Mesodermal cell (in vitro differentiated cells): ENCODE measurements around the gene BMP6.
"Not testable (repeated sequence)": the region's sequence is repeated elsewhere in the genome, so short reads cannot be mapped to it uniquely, and the experiment has no call there.

Experiments used
- H3K27ac ChIP-seq: 2 replicates; pipeline ENCODE4 v1.7.0; 2013; ENCODE audit warnings: mild to moderate bottlenecking, low read depth, low read length, moderate library complexity; ENCODE audit not compliant: severe bottlenecking
- H3K36me3 ChIP-seq: 2 replicates; pipeline ENCODE4 v1.7.1; 2013; ENCODE audit warnings: mild to moderate bottlenecking, low read length, moderate library complexity; ENCODE audit not compliant: control insufficient read depth, insufficient read depth
- H3K4me1 ChIP-seq: one replicate; pipeline ENCODE4 v1.7.1; 2013; ENCODE audit warnings: mild to moderate bottlenecking, low read length; ENCODE audit not compliant: insufficient read depth, control insufficient read depth, poor library complexity, severe bottlenecking
- H3K4me3 ChIP-seq: 2 replicates; pipeline ENCODE4 v1.7.0; 2013; ENCODE audit warnings: low read length, control low read depth, mild to moderate bottlenecking; ENCODE audit not compliant: insufficient read depth, poor library complexity, severe bottlenecking; ENCODE audit errors: extremely low read depth
- H3K9me3 ChIP-seq: 2 replicates; pipeline ENCODE4 v1.7.1; 2013; ENCODE audit warnings: mild to moderate bottlenecking, low read length, moderate library complexity; ENCODE audit not compliant: control insufficient read depth
- WGBS, 2 experiments: methylation state at CpG; one replicate each; pipeline ENCODE4 v1.1.5; 2013; ENCODE audit warnings: missing lambda C conversion rate in 2 of 2; ENCODE audit not compliant: insufficient coverage in 2 of 2; 5-methylcytosine and 5-hydroxymethylcytosine counted together

BMP6 gene

DNA sequence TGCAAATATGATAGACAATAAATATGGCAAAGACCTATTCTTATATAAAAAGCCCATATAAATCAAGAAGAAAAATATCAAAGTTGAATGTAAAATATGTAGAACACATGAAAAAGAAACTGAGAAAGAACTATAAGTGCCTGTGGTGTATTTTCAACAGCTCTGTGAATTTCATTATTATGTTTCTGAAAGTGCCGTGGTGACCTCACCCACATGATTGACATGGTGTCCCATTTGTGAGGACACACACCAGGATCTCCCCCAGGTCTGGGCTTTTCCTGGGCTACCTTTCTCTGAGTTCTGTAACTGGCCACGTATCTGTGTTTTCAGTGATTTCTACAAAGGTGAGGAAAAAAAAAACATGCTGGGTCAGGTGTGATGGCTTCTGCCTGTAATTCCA, 86.7 kb downstream of the BMP6 start:
- H3K9me3 ChIP-seq, result no peaks in the 10 kb centered on the region
- H3K4me1 ChIP-seq, result no peaks in the 10 kb centered on the region
- no peaks in the 10 kb centered on the region for H3K36me3 ChIP-seq
- H3K27ac ChIP-seq, result no peak overlapping the region
- no peak overlapping the region for H3K4me3 ChIP-seq
- 100% methylated on average over 1 of the region's 2 CpGs for WGBS, 2 experiments

DNA sequence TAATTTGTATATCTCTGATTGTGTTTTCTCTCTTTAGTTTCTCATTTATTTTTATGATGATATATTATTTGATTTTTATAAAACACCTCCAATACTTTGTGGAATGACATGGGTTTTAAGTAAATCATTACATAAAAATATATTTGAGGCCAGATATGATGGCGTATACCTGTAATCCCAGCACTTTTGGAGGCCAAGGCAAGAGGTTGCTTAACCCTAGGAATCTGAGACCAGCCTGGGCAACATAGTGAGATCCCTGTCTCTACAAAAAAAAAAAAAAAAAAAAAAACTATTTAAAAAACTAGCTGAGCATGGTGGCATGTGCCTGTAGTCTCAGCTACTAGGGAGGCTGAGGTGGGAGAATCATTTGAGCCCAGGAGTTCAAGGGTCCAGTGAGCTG, 87.3 kb downstream of the BMP6 start:
- no peak overlapping the region for H3K4me3 ChIP-seq
- H3K9me3 ChIP-seq, result no peaks in the 10 kb centered on the region
- H3K27ac ChIP-seq, result no peak overlapping the region
- no peaks in the 10 kb centered on the region for H3K36me3 ChIP-seq
- no peaks in the 10 kb centered on the region for H3K4me1 ChIP-seq
- no CpG with 5 or more reads among the region's 1 CpG for WGBS, 2 experiments

DNA sequence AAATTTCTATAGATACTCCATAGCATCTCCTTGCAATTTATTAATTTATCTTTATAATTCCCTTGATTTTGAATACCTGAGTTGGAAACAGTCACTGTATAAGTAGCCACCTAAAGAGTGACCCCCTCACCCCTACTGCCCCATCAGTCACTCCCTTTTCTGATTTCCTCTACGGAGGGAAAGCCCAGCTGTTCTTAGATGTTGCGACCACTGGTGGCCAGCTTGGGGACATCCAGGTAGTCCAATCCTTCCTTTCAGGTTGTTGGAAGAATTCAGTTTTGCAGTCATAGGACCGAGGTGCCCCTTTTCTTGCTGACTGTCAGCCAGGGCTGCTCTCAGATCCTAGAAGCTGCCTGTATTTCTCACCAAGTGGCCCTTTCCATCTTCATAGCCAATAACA, 87.8 kb downstream of the BMP6 start:
- no peaks in the 10 kb centered on the region for H3K4me1 ChIP-seq
- no peaks in the 10 kb centered on the region for H3K9me3 ChIP-seq
- H3K36me3 ChIP-seq, result no peaks in the 10 kb centered on the region
- 55 to 67% methylated on average over 2 of the region's 3 CpGs for WGBS, 2 experiments
- H3K4me3 ChIP-seq, result no peak overlapping the region
- no peak overlapping the region for H3K27ac ChIP-seq

DNA sequence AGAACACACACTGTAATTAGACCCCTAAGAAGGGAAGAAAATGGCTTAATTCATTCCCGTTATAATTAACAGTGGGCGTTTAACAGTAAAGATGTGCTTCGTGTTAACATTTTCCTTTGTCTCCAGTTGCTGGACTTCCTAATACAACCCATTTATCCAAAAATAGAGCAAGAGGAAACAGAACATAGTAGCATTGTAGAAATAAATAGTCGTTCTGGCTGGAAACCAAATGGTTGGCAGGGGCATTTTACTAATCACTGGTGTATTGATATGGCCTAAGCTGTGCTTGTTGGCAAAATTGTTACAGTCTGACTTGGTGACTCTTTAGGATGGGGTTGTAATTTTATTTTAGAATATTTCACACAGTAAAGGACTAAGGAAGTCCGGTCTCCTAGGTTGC, 89.8 kb downstream of the BMP6 start:
- no peak overlapping the region for H3K4me3 ChIP-seq
- H3K36me3 ChIP-seq, result no peaks in the 10 kb centered on the region
- no peaks in the 10 kb centered on the region for H3K9me3 ChIP-seq
- no peak overlapping the region for H3K27ac ChIP-seq
- no peaks in the 10 kb centered on the region for H3K4me1 ChIP-seq
- 96% methylated on average over 5 of the region's 5 CpGs; no CpG with 5 or more reads in 1 of the 2 experiments for WGBS, 2 experiments

DNA sequence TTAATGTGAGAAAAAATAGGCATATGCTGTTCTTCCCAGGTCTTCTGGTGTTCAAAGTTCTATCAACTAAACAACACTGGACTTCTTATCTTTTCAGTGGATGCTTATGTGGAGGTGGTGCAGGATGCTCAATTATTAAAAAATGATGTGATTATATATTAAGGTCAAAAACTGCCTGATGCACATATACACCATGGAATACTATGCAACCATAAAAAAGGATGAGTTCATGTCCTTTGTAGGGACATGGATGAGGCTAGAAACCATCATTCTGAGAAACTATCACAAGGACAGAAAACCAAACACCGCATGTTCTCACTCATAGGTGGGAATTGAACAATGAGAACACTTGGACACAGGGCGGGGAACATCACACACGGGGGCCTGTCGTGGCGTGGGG, 91.3 kb downstream of the BMP6 start:
- H3K4me1 ChIP-seq, H3K9me3 ChIP-seq, H3K36me3 ChIP-seq, H3K4me3 ChIP-seq, H3K27ac ChIP-seq: not testable (repeated sequence)
- no CpG with 5 or more reads among the region's 5 CpGs for WGBS, 2 experiments

DNA sequence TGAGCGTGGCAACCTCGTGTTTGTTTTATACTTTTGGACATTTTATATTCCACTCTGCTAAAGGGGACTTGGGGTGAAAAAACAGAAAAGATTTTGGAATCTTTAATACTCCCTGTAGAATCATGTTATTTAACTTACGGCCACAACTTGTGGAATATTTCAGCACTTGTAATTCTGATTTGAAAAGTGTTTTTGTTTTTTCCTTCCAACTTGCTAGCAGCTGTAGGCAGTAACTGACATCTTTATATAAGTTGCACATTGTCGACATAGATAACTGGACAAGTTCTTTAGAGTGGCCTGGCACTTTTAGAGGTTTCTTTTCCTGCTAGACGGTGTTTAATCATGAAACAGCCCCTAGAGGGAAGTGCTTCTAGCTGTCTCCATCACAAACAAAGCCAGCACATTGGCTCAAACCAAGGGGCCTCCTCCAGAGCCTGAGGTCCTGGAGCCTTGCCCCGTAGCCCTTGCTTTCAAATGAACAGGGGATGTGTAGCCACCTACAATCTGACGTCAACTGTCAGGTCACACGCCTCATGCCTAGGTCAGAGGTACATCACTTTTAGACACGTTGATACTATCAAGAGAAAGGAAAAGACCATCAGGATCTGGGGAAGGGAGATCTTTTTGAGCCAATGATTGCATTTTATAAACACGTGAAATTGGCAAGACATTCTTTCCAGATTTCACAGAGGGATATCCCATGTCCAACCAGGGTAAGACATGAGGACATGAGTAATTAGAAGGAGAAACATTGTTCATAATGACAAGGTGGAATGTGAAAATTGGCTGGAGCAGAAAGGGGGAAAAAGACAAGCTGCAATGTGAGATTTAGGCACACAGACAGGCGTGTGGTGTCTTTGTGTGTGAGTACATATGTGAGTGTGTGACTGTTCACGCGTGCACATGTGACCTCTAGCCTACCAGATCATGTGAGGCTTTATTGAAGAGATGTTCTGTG, 92.6 kb downstream of the BMP6 start:
- 91% methylated on average over 8 of the region's 13 CpGs for WGBS, 2 experiments
- Histone ChIP-seq H3K4me1 (no peaks in the 10 kb centered on the region), H3K36me3 (no peaks in the 10 kb centered on the region), H3K4me3 (no peak overlapping the region), H3K27ac (no peak overlapping the region), H3K9me3 (no peaks in the 10 kb centered on the region)

DNA sequence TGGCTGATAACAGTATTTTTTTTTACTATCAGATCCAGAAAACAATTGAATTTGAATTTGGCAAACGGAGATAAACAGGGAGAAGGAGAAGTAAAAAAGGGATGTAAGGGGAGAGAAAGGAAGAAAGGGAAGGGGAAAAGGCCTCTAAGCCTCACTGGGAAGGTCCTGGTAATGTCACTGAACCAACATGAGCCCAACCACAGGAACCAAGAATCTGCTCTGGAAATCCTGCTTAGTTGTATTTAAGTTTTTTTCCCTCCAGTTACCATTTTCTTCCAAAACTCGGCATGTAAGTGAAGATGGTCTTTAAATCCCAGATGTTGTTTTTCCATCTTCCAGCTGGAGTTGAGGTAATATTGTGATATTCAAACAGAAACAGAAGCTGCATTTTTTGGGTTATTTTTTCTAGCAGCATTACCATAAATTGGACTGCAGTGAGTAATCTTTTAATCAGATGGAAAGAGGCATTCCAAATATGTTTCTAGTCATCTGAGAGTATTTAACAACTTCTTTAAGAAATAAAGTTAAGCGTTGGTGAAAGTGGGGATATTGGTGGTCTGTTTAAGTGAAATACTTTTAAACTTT, 93.6 kb downstream of the BMP6 start:
- Histone ChIP-seq H3K4me3 (no peak overlapping the region), H3K27ac (no peak overlapping the region), H3K36me3 (no peaks in the 10 kb centered on the region), H3K9me3 (no peaks in the 10 kb centered on the region), H3K4me1 (no peaks in the 10 kb centered on the region)
- no CpG with 5 or more reads among the region's 3 CpGs for WGBS, 2 experiments

DNA sequence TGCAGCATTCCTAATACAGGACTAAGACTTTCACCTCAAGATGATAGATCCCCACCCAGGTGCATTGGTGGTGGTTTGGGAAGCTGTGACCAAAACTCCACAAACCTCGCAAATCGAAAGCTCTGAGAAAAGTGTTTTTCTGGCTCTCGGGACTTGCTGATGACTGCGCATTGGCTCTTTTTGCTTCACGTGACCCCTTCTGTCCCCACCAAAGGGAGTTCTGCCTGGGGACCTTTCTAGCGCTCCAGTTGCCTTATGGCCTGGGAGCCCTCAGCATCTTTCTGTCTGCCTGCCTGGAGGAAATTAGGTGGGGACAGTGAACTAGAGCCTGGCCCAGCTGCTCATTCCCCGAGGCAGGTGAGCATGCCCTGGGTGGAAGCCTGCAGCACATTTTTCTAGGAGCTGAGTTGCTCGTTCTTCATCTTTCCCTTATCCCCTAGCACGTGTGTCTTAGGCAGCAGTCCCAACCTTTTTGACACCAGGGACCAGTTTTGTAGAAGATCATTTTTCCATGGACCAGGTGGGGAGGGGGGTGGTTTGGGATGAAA, 94.5 kb downstream of the BMP6 start:
- no peaks in the 10 kb centered on the region for H3K4me1 ChIP-seq
- H3K36me3 ChIP-seq, result no peaks in the 10 kb centered on the region
- no peak overlapping the region for H3K4me3 ChIP-seq
- no peaks in the 10 kb centered on the region for H3K9me3 ChIP-seq
- no peak overlapping the region for H3K27ac ChIP-seq
- 85 to 91% methylated on average over 6 to 8 of the region's 9 CpGs for WGBS, 2 experiments

DNA sequence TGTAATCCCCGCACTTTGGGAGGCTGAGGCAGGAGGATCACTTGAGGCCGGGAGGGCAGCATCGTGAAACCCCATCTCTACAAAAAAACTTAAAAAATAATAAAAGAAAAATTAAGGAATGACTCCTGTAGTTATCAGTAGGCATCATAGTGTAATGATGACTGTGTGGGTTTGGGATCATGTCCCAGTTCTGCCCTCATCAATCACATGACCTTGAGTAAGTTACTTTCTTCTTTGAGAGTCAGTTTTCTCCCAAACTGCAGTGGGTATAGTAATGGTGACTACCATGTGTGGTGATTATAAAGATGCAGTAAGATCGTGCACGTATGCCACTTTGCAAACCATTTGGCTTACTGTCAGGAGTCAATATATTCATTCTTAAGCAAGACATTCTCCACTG, 95.5 kb downstream of the BMP6 start:
- H3K9me3 ChIP-seq, result no peaks in the 10 kb centered on the region
- no peak overlapping the region for H3K4me3 ChIP-seq
- 100% methylated on average over 1 of the region's 5 CpGs; no CpG with 5 or more reads in 1 of the 2 experiments for WGBS, 2 experiments
- H3K27ac ChIP-seq, result no peak overlapping the region
- H3K4me1 ChIP-seq, result peaks cover 3% of the 10 kb centered on the region
- no peaks in the 10 kb centered on the region for H3K36me3 ChIP-seq

DNA sequence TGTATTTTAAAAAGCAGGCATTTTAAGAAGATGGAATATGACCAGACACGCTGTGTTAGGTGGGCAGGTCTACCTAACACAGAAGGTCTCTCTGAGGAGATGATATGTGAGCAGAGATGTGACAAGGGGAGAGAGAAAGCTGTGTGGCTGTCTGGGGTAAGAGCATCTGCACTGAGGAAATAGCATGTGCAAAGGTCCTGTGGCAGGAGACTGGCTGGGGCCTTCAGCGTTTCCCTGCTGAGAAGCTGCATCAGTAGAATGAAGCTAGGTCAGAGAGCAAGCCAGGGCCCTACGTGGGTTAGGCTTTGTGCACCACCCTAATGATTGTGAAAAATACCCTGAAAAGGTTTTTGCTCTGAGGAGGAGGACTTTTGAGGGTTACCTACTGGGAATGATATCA, 97.7 kb downstream of the BMP6 start:
- 89 to 92% methylated on average over 3 of the region's 3 CpGs for WGBS, 2 experiments
- Histone ChIP-seq H3K27ac (no peak overlapping the region), H3K4me3 (no peak overlapping the region), H3K9me3 (no peaks in the 10 kb centered on the region), H3K36me3 (no peaks in the 10 kb centered on the region), H3K4me1 (peaks cover 12% of the 10 kb centered on the region)

DNA sequence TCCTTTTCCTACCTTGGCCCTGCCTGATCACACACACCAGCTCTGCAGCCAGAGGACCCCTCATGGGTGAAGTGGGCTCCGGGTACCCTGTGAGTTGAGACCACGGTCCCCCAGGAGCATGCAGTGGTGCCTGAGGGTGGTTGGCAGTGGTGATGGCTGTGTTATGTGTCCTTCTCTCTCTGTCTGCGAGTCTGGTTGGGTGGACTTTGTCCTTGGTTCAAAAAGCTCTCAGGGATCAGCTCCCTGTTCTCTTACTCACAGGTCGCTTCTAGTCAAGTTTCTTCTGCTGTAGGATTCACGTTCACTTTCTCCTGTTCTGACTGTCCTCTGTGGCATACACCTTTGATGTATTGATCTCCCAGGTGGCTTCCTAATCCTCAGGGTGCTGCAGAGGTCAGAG, 100.1 kb downstream of the BMP6 start:
- H3K4me3 ChIP-seq, result no peak overlapping the region
- no peak overlapping the region for H3K27ac ChIP-seq
- peaks cover 12% of the 10 kb centered on the region for H3K4me1 ChIP-seq
- H3K36me3 ChIP-seq, result peaks cover 20% of the 10 kb centered on the region
- WGBS, 2 experiments, result 86 to 100% methylated on average over 4 of the region's 5 CpGs
- H3K9me3 ChIP-seq, result no peaks in the 10 kb centered on the region
